GM18858 (cell line): ENCODE data around the gene LCNL1.

ENCODE experiments used
- ATAC-seq: cut with Tn5 transposase; IDR thresholded peaks from one replicate; pipeline ENCODE4 v1.9.1; 2021; ENCODE audit not compliant: unreplicated experiment

The LCNL1 gene

DNA sequence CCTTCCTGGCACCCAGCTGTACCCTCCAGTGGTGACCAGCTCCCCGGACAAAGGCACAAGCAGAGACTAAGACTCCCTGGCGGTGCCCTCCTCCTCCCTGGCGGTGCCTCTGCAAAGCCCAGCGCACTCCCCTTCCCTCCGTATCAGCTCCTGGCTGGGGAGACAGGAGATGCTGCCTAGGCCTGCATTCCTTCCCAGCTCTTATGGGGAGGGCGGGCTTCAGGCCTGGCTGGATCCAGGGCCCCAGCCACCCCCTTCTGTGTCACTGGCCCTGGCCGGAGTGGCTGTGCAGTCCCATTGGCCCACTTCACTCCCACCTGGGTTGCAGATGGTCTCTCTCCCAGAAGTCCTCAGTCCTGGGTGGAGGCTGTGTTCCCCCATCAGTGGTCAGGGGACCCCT, 24.3 kb upstream of the LCNL1 start:
- no peak for ATAC-seq

DNA sequence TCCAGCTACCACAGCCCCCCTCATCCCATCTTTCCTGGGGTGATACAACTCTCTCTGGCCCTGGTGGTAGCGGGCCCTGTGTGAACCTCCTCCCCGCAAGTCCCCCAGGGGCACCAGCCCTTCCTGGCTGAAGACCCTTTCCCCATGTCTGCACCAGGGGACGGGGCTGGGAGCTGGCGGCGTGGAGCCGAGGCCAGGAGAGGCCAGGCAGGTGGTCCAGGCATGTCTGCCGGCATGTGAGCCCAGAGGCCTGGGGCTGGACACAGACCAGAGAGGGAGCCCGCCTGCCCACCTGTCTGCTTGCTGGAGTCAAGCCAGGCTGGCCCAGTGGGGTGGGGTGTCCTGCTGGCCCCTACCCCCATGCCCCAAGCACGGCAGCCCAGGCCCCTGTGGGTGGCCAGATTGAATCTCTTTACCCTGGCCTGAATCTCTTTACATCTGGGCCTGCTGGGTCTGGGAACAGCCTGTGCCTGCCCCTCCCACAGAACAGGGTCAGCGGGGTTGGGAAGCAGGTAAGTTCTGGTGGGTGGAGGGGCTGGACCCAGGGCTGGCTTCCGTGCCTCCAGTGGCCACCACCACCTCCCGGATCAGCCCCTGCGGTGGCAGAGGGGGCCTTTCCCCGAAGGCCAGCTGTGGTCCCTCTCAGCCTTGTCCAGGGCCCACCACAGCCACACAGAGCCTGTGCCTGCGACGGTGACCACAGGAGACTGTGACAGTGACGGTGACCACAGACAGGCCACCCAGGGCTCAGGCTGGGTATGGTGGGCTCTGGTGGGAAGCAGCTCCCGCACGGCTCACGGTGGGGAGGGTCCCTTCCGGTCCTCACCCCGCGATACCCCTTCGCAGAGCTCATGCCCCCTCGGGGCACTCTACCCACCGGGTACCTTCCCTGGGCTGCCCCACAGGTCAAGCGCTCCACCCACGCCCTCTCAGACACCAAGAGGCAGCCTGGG, 23.6 kb upstream of the LCNL1 start:
- ATAC-seq: no peak

DNA sequence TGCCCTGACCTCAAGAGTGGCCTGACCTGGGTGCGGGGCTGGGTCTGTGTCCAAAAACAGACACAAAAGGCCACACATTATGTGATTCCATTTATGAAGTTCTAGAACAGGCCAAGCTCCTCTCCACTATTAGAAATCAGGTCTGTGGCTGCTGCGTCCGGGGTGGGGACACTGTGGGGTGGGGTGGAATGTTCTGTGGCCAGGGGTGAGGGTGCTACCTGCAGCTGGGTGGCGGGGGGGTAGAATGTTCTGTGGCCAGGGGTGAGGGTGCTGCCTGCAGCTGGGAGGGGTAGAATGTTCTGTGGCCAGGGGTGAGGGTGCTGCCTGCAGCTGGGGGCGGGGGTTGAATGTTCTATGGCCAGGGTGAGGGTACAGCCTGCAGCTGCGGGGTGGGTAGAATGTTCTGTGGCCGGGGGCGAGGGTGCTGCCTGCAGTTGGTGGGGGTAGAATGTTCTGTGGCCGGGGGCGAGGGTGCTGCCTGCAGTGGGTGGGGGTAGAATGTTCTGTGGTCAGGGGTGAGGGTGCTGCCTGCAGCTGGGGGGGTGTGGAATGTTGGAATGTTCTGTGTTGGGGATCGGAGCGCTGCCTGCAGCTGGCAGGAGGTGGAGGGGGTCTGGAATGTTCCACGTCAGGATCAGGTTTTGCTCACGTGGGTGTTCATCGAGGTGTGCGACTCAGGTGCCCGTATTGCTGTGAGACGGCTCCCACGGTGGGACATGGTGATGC, 22.4 kb upstream of the LCNL1 start:
- no peak for ATAC-seq

DNA sequence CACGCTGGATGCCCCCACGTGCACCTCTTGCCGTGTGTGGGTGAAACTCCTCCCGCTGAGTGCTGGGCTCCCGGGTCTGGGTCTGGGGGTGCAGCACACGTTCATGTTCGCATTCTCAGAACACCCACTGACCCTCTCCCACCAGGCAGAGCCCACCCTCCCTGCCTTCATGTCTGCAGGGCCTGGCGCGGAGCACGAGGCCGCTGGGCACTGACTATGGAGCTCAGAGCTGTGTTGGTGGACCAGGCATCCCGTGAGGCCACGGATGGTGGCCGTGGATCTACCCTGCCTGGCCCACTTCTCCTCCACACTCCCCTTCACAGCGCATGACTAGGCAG, 21.9 kb upstream of the LCNL1 start:
- no peak for ATAC-seq

DNA sequence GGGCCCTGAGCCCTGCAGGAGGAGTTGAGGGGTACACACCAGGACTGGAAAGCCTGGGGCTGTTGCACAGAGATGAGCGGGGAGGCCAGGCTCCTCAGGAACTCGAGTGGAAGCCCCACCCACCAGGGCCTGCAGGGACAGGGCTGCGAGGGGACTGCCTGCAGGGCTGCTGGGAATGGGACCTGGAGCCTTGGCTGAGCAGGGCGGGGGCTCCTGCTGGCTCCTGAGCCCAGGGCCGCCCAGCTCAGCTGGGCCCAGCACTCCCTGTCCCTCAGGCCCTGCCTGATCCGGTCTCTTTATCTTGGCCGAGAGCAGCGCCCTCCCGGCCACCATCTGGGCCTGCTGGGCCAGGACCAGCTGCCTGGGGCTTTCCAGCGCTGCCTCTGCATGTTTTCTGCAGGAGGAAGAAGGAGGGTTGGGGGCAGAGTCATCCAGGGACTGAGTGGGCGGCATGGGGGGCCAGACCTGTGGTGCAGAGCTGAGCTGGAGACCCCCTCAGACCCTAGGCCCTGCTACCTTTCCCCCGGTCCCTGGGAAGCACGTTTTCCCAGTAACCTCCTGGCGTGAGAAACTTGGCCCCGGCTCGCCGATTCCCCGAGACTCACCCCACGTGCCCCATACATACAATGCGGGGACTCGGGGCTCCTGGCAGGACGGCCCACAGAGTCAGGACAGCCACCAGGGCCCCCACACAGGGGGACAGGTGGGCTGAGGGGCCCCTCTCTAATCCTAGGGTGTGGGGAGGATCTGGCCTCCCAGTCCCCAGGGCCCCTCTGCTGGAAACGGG, 21.3 kb upstream of the LCNL1 start:
- no peak for ATAC-seq

DNA sequence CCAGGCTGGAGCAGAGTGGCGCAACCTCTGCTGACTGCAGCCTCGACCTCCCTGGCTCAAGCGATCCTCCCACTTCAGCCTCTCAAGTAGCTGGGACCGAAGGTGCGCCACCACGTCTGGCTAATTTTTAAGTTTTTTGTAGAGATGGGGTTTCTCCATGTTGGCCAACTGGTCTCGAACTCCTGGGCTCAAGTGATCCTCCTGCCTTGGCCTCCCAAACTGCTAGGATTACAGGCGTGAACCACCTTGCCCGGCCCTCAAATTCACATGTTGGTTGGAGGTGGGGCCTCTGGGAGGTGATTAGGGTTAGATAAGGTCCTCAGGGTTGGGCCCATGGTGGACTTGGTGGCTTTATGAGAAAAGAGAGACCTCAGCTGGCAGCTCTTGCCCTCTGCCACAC, 20.6 kb upstream of the LCNL1 start:
- no peak for ATAC-seq

DNA sequence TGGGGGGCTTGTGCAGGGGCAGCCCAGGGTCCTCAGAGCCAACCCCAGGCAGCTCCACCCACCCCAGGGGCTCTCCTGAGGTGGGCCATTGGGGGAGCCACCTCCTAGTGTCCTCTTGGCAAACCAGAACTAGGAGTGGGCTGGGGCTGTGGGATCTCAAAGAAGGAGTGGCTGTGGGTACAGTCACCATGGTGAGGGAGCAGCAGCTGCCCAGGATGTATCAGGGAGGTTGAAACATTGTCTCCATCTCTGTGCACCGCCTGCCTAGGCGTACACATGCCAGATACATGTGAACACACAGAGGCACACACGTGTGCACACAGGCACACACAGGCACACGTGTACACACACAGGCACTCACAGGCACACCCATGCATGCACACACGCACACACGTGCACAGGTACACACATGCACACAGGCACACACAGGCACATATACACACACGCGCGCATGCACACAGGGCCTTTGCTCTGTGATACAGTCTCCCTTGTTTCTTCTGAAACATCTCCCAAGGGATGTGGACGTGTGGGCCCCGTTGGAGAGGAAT, 20.0 kb upstream of the LCNL1 start:
- no peak for ATAC-seq

DNA sequence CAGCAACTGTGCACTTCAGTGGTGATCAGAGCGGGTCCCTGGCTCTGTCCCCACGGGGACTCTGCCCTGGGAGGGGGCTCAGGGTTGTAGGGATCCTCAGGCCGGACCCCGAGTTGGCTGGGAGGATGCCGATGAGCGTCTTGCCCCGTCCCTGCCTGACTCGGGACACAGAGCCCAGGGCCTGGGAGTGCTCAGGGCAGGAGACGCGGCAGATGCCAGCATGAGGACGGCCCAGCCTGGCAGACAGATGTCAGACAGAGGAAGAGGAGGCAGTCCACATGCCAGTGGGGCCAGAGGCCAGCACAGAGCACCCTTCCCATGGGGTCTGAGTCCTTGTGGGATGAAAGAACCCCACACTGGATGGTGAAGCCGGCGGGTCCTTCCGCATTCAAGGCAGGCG, 19.5 kb upstream of the LCNL1 start:
- ATAC-seq: no peak

DNA sequence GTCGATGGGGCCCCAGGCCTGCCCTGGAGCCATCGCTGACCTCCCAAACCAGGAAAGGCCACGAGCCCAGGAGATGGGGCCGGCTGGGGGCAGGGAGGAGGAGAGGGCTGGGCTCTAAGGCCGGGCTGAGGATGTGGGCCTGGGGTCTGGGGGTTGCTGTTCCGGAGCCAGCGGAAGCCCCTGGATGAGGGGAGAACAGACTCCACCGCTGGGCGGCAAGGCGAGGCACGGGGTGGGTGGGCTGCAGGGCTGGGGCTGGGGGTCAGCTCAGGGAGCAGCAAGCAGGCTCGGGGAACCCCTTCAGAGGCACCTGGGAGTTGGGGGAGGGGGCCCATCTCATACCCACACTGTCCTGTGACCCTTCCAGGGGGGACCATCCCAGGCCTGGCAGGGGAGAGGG, 19.0 kb upstream of the LCNL1 start:
- no peak for ATAC-seq

DNA sequence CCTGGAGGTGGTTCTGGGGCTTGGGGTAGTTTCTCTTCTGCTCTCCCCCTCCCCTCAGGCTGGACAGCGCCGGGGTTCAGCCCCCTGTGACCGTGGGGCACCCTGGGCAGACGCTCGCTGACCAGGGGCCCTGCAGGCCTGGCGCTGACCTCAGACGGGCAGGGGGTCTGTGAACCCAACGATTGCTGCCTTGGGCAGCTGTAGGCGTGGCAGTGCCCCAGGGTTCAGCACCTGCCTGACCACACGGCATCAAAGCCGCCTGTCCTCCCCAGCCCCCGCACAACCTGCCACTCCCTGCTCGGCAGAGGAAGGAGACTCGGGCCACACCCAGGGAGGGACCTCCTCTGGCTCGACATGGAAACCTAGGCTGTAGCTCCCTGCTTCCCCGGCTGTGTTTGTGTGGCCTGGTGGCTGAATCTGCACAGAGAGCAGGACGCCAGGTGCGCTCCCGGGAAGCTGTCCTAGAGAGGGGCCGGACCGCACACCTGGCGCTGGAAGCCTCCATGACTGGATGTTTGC, 18.6 kb upstream of the LCNL1 start:
- no peak for ATAC-seq

DNA sequence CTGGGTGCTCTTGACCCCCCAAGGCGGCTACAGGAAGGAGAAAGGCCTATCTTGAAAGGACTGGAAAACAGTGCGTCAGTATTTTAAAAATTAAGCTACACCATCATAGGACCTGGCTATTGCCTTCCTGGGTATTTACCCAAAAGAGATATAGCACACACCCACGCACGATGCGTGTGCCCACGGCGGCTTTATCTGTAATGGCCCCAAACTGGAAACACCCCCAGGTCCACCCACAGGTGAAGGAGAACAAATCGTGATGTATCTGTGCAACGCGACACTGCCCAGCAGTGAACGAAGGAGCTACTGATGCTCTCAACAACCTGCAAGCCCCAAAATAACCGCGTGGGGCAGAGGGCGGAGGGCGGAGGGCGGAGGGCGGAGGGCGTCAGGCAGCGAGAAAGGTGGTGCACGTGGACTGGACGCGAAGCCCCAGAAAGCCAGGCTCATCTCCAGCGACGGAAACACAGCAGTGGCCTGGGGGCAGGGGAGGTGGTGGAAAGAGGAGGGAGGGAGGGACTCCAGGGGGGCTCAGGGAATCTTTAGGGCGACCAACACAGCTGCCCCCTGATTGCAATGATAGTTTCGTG, 17.9 kb upstream of the LCNL1 start:
- ATAC-seq: no peak

DNA sequence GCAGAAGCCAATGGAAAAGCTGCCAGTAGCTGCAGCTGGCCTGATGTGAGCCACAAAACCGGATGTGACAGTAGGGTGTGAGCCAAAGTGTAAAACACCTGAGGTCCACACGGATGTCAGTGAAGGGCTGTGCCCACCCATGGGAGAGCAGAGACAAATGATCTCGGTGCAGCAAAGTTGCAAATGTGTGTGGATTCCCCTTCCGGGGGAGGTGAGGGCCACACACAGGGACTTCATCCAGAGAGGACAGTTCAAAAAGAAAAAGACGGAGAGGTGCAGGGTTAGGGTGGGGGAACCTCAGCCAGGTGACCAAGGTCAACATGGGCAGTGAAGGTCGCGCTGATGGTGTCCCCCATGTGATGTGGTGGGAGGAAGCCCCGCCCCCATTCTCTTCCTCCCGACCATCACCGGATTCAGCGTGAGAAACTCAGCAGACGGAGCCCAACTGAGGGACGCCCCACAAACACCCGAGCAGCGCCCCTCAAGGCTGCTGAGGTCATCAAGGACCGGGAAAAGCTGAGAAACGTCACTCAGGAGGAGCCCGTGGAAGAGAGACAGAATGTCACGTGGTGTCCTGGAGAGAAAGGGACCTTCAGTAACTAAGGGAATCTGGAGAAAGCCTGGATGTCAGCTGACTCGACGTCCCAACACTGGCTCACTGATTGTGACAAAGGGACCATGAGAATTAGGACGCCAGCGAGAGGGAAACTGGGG, 16.9 kb upstream of the LCNL1 start:
- ATAC-seq: no peak

DNA sequence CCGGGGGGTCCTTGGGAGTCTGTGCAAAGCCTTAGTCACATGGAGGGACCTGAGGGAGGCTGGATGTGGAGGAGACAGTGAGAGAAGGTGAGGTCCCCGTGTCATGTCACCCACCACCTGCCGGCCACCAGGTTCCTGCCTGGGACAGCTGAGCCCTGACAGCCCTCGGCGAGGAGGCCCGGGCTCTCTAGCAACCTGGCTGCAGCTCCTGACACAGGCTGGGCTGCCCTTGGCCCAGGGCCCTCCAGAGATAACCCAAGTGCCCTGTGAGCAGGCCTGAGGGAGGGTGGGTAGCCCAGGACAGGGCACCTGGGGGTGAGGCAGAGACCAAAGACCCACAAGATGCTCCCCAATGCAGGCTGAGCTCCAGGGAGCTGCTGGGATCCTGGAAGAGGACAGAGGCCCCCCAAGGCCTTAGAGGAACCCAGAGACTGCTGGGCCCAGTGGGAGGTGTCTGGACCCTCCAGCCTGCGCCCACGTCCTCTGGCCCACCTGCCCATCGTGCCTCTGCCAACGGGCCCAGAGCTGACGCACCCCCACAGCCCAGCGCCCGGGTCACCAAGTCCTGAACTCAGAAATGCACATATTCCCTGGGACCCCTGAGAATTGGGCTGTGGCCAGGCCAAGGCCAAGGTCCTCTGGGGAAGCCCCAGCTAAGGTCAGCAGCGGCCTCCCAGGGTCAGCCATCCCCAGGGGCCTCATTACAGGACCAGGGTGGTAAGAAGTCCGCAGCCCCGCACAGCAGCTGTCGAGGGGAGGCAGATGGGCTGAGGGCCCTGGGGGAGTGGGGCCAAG, 14.3 kb upstream of the LCNL1 start:
- no peak for ATAC-seq

DNA sequence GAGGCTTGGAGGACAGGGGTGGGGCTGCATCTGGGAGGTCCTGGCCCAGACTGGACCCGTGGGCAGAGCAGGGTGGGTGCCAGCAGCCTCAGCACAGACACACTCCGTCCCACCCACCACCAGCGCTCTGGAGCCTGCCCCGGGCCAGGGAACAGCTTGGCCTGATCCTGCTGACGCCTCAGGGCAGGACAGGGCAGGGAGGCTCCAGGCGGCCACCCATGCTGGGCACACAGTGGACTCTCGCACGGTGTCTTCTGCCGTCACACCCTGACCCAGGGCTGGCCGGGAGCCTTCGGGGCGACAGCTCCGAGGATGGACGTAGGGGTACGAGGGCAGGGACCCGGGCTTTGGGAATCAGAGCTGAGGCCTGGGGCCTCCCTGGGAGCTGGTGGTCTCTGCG, 13.6 kb upstream of the LCNL1 start:
- ATAC-seq: no peak

DNA sequence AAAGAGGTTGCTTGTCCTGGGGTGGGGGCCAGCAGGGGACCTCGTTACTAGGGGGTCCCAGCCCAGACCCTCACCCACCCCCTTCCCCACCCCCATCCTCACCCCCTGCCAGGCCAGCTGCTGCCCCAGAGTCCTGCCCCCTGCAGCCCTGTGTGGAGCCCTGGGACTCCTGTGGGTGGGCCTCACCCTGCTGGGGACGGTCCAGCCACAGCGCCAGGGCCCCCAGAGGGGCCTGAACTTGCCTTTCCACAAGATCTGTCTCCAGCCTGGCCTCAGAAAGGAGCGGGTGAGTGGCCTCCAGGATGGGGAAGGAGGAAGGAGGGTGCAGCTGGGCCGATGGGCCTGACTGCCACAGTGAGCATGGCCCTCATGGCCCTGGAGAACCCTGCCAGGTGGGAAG, 13.0 kb upstream of the LCNL1 start:
- ATAC-seq: no peak

DNA sequence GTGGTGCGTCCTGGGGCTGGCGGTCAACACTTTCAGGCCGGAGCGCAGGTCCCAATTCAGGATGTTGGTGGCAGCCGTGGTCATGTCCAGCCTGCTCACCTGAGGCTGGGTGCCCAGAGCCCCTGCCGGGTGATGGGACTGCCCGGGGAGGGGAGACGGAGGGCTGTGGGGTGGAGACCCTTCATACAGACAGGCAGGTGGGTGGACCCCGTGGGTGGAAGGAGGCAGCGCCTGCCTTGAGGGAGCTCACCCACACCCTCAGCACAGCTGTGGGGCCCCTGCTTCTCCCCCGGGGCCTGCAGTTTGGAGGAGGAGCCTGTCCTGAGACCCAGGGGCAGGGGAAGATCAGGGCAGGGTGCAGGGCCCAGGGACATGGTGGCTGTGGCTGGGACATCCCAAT, 12.4 kb upstream of the LCNL1 start:
- no peak for ATAC-seq

DNA sequence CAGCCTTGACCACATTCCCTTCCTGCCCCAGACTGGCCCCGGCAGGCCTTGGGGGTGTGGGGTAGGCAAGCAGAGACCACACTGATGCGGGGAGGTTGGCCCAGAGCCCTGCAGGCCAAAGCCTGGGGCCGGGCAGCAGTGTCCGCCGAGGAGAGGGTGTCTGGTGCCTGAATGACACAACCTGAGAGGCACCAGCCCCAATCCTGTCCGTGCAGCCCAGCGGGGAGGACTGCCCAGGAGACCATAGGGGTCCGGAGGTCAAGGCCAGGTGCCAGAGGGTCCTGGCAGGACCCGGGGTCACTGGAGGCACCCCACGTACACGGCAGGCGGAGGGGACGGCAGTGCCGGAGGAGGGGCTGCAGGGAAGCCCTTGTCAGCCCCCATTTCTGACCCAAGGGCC, 11.0 kb upstream of the LCNL1 start:
- no peak for ATAC-seq

DNA sequence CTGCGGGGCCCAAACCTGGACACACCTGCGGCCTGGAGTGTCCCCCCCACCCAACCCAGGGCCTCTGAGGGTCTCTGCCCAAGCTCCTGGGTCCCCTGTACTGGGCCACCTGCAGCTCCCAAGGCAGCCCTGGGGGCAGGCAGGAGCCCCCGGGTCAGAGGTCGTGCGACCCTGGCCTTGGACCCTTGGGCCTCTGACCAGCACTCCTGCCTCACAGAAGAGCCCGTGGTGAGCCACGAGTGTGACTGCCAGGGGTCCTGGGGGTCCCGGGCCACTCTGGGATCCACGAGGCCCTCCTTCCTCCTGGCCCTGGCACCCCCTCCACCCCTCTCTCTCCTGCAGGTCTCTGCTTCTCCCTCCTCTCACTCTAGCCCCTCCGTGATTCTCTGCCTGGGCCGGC, 10.5 kb upstream of the LCNL1 start:
- no peak for ATAC-seq

DNA sequence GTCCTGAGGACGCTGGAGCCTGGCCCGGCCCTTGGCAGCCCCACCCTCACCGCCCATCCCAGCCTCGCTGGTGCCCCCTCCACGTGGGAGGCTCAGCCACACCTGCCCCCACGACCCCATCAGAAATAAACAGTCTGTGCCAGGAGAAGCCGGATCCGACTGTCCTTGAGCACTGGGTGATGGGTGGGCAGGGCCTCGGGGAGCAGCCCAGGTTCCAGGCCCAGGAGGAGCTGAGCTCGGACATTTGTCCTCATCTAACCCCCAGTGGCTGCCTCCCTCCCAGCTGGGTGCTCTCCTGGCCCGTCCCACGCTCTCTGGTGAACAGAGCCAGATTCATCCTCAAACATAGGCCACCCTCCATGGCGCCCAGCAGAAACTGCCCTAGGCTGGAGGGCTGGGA, 10.1 kb upstream of the LCNL1 start:
- ATAC-seq: no peak
